Measurements from ENCODE around the gene SULT1A2.
"Not testable (repeated sequence)": the region's sequence is repeated elsewhere in the genome, so short reads cannot be mapped to it uniquely, and the experiment has no call there.

Gene SULT1A2

GRCh38 chr16:28596840-28597691, at the start of gene SULT1A2:
Gene SULT1A2 (minus strand): TSS chr16:28597050. CDS start chr16:28595930, 1,120 bp downstream.
- Histone ChIP-seq H3K4me1 (ENCODE audit: control insufficient read depth, insufficient read depth, low read length) (no peaks in the 10 kb centered on the region), H3K27ac (ENCODE audit: low read length) (no peak within 1 kb of the TSS), H3K4me3 (ENCODE audit: low read length in 2 of 2) (peak within 1 kb of the TSS in 1 of 2 donors; percentile 49), H3K36me3 (ENCODE audit: control insufficient read depth in 2 of 2, insufficient read depth in 2 of 2, low read length in 2 of 2) (no peaks in the 10 kb centered on the region), H3K9ac (ENCODE audit: low read length in 2 of 2) (no peak within 1 kb of the TSS), H3K27me3 (ENCODE audit: control insufficient read depth in 1 of 2, insufficient read depth in 2 of 2, low read length in 2 of 2) (peaks cover 0 to 6% of the 10 kb centered on the region in 2 donors), H3K9me3 (ENCODE audit: control insufficient read depth in 2 of 2, low read length in 2 of 2) (no peaks in the 10 kb centered on the region)

- not testable (repeated sequence) for H3K4me1 ChIP-seq (ENCODE audit: control insufficient read depth, insufficient read depth, low read length); H3K27me3 ChIP-seq (ENCODE audit: control insufficient read depth in 1 of 2, insufficient read depth in 2 of 2, low read length in 2 of 2); H3K9ac ChIP-seq (ENCODE audit: low read length in 2 of 2); H3K27ac ChIP-seq (ENCODE audit: low read length); H3K4me3 ChIP-seq (ENCODE audit: low read length in 2 of 2); H3K9me3 ChIP-seq (ENCODE audit: control insufficient read depth in 2 of 2, low read length in 2 of 2); H3K36me3 ChIP-seq (ENCODE audit: control insufficient read depth in 2 of 2, insufficient read depth in 2 of 2, low read length in 2 of 2)
These were observed 43.1 kb upstream of the SULT1A2 start for GRCh38 chr16:28639959-28640358.

- not testable (repeated sequence) for H3K27me3 ChIP-seq (ENCODE audit: control insufficient read depth in 1 of 2, insufficient read depth in 2 of 2, low read length in 2 of 2); H3K36me3 ChIP-seq (ENCODE audit: control insufficient read depth in 2 of 2, insufficient read depth in 2 of 2, low read length in 2 of 2); H3K9ac ChIP-seq (ENCODE audit: low read length in 2 of 2); H3K4me3 ChIP-seq (ENCODE audit: low read length in 2 of 2); H3K27ac ChIP-seq (ENCODE audit: low read length); H3K9me3 ChIP-seq (ENCODE audit: control insufficient read depth in 2 of 2, low read length in 2 of 2); H3K4me1 ChIP-seq (ENCODE audit: control insufficient read depth, insufficient read depth, low read length)
These were observed 41.5 kb upstream of the SULT1A2 start for GRCh38 chr16:28638359-28638758.

- not testable (repeated sequence) for H3K36me3 ChIP-seq (ENCODE audit: control insufficient read depth in 2 of 2, insufficient read depth in 2 of 2, low read length in 2 of 2); H3K27ac ChIP-seq (ENCODE audit: low read length); H3K27me3 ChIP-seq (ENCODE audit: control insufficient read depth in 1 of 2, insufficient read depth in 2 of 2, low read length in 2 of 2); H3K9ac ChIP-seq (ENCODE audit: low read length in 2 of 2); H3K9me3 ChIP-seq (ENCODE audit: control insufficient read depth in 2 of 2, low read length in 2 of 2); H3K4me1 ChIP-seq (ENCODE audit: control insufficient read depth, insufficient read depth, low read length); H3K4me3 ChIP-seq (ENCODE audit: low read length in 2 of 2)
These were observed 40.9 kb upstream of the SULT1A2 start, which contains the start of gene NPIPB8 for GRCh38 chr16:28637765-28638164. Gene NPIPB8 (plus strand): TSS chr16:28638065. CDS start chr16:28638361, 296 bp downstream.

- not testable (repeated sequence) for H3K4me3 ChIP-seq (ENCODE audit: low read length in 2 of 2); H3K9ac ChIP-seq (ENCODE audit: low read length in 2 of 2); H3K9me3 ChIP-seq (ENCODE audit: control insufficient read depth in 2 of 2, low read length in 2 of 2); H3K36me3 ChIP-seq (ENCODE audit: control insufficient read depth in 2 of 2, insufficient read depth in 2 of 2, low read length in 2 of 2); H3K27ac ChIP-seq (ENCODE audit: low read length); H3K4me1 ChIP-seq (ENCODE audit: control insufficient read depth, insufficient read depth, low read length); H3K27me3 ChIP-seq (ENCODE audit: control insufficient read depth in 1 of 2, insufficient read depth in 2 of 2, low read length in 2 of 2)
These were observed 39.4 kb upstream of the SULT1A2 start for GRCh38 chr16:28636093-28636823.

GRCh38 chr16:28630905-28631304, 34.1 kb upstream of the SULT1A2 start:
- not testable (repeated sequence) for H3K9me3 ChIP-seq (ENCODE audit: control insufficient read depth in 2 of 2, low read length in 2 of 2); H3K27me3 ChIP-seq (ENCODE audit: control insufficient read depth in 1 of 2, insufficient read depth in 2 of 2, low read length in 2 of 2)

GRCh38 chr16:28623172-28623711, 26.4 kb upstream of the SULT1A2 start:
- H3K9me3 ChIP-seq (ENCODE audit: control insufficient read depth in 2 of 2, low read length in 2 of 2) = no peaks in the 10 kb centered on the region
- peaks cover 0 to 2% of the 10 kb centered on the region in 2 donors for H3K27me3 ChIP-seq (ENCODE audit: control insufficient read depth in 1 of 2, insufficient read depth in 2 of 2, low read length in 2 of 2)
- peak overlapping the region in 1 of 2 donors; percentile 33 for H3K9ac ChIP-seq (ENCODE audit: low read length in 2 of 2)
- H3K4me1 ChIP-seq (ENCODE audit: control insufficient read depth, insufficient read depth, low read length) = peaks cover 2% of the 10 kb centered on the region
- no peak overlapping the region for H3K27ac ChIP-seq (ENCODE audit: low read length)
- H3K4me3 ChIP-seq (ENCODE audit: low read length in 2 of 2) = peak overlapping the region; percentile 55 to 73
- H3K36me3 ChIP-seq (ENCODE audit: control insufficient read depth in 2 of 2, insufficient read depth in 2 of 2, low read length in 2 of 2) = no peaks in the 10 kb centered on the region

More at GRCh38 chr16:28630905-28631304, 34.1 kb upstream of the SULT1A2 start:
- H3K27ac ChIP-seq (ENCODE audit: low read length); H3K36me3 ChIP-seq (ENCODE audit: control insufficient read depth in 2 of 2, insufficient read depth in 2 of 2, low read length in 2 of 2); H3K4me3 ChIP-seq (ENCODE audit: low read length in 2 of 2); H3K9ac ChIP-seq (ENCODE audit: low read length in 2 of 2); H3K4me1 ChIP-seq (ENCODE audit: control insufficient read depth, insufficient read depth, low read length): not testable (repeated sequence)

- H3K27ac ChIP-seq (ENCODE audit: low read length); H3K9ac ChIP-seq (ENCODE audit: low read length in 2 of 2); H3K27me3 ChIP-seq (ENCODE audit: control insufficient read depth in 1 of 2, insufficient read depth in 2 of 2, low read length in 2 of 2); H3K4me1 ChIP-seq (ENCODE audit: control insufficient read depth, insufficient read depth, low read length); H3K36me3 ChIP-seq (ENCODE audit: control insufficient read depth in 2 of 2, insufficient read depth in 2 of 2, low read length in 2 of 2); H3K9me3 ChIP-seq (ENCODE audit: control insufficient read depth in 2 of 2, low read length in 2 of 2): not testable (repeated sequence)
- peak overlapping the region; percentile 55 to 73 for H3K4me3 ChIP-seq (ENCODE audit: low read length in 2 of 2)
These were observed 25.8 kb upstream of the SULT1A2 start for GRCh38 chr16:28622532-28623171.

- no peak overlapping the region for H3K9ac ChIP-seq (ENCODE audit: low read length in 2 of 2)
- H3K27me3 ChIP-seq (ENCODE audit: control insufficient read depth in 1 of 2, insufficient read depth in 2 of 2, low read length in 2 of 2) = peaks cover 0 to 2% of the 10 kb centered on the region in 2 donors
These were observed 24.8 kb upstream of the SULT1A2 start for GRCh38 chr16:28621481-28622155.

GRCh38 chr16:28620316-28620715, 23.5 kb upstream of the SULT1A2 start:
- not testable (repeated sequence) for H3K4me3 ChIP-seq (ENCODE audit: low read length in 2 of 2); H3K27me3 ChIP-seq (ENCODE audit: control insufficient read depth in 1 of 2, insufficient read depth in 2 of 2, low read length in 2 of 2); H3K9ac ChIP-seq (ENCODE audit: low read length in 2 of 2); H3K36me3 ChIP-seq (ENCODE audit: control insufficient read depth in 2 of 2, insufficient read depth in 2 of 2, low read length in 2 of 2); H3K4me1 ChIP-seq (ENCODE audit: control insufficient read depth, insufficient read depth, low read length); H3K9me3 ChIP-seq (ENCODE audit: control insufficient read depth in 2 of 2, low read length in 2 of 2); H3K27ac ChIP-seq (ENCODE audit: low read length)

More at GRCh38 chr16:28621481-28622155, 24.8 kb upstream of the SULT1A2 start:
- Histone ChIP-seq H3K27ac (ENCODE audit: low read length) (no peak overlapping the region), H3K4me3 (ENCODE audit: low read length in 2 of 2) (no peak overlapping the region), H3K4me1 (ENCODE audit: control insufficient read depth, insufficient read depth, low read length) (peaks cover 2% of the 10 kb centered on the region), H3K9me3 (ENCODE audit: control insufficient read depth in 2 of 2, low read length in 2 of 2) (no peaks in the 10 kb centered on the region), H3K36me3 (ENCODE audit: control insufficient read depth in 2 of 2, insufficient read depth in 2 of 2, low read length in 2 of 2) (no peaks in the 10 kb centered on the region)

All from stomach smooth muscle (tissue), 2 donors.